Chondrocyte (in vitro differentiated cells): ENCODE measurements around the gene HDGFL2. TPM values are rescaled to one million over a fixed set of nuclear protein-coding genes. Genes with fewer than 3 reads are reported as not detected.
A peak's percentile ranks its signal among the peaks of the same experiment; 100 is the strongest.

Experiments used
- DNase-seq: peaks from one replicate; pipeline ENCODE4 v3.0.0; 2021; ENCODE audit warnings: mixed read lengths, low spot score
- H3K27ac Mint-ChIP-seq: one replicate; pipeline ENCODE4 v1.8.0; 2021; ENCODE audit warnings: mild to moderate bottlenecking, moderate library complexity, mixed read lengths; ENCODE audit not compliant: unreplicated experiment
- H3K27me3 Mint-ChIP-seq: 2 replicates; pipeline ENCODE4 v1.8.0; 2021; ENCODE audit warnings: low read depth, mixed read lengths
- H3K36me3 Mint-ChIP-seq: 2 replicates; pipeline ENCODE4 v1.8.0; 2021; ENCODE audit warnings: low read depth, mixed read lengths
- H3K4me1 Mint-ChIP-seq: 2 replicates; pipeline ENCODE4 v1.8.0; 2021; ENCODE audit warnings: low read depth, mild to moderate bottlenecking, mixed read lengths
- H3K4me3 Mint-ChIP-seq: one replicate; pipeline ENCODE4 v1.8.0; 2021; ENCODE audit warnings: mild to moderate bottlenecking, moderate library complexity, mixed read lengths; ENCODE audit not compliant: unreplicated experiment
- H3K9me3 Mint-ChIP-seq: 2 replicates; pipeline ENCODE4 v1.8.0; 2021; ENCODE audit warnings: low read depth, mixed read lengths
- total RNA-seq: library from RNA; stranded (reverse); gene quantifications from 3 replicates; pipeline ENCODE4 v1.2.1, GENCODE V29; 2021
- TF ChIP-seq, protein P1 (sequence below): fragments of 200-600 bp; sonication (generic); IDR thresholded peaks from 2 replicates; pipeline ENCODE4 v1.5.0; 2021; ENCODE audit warnings: antibody characterized with exemption, mild to moderate bottlenecking, moderate library complexity

The HDGFL2 gene
- total RNA-seq, 1 donor from 2014 or later, result 50.0 TPM

DNA sequence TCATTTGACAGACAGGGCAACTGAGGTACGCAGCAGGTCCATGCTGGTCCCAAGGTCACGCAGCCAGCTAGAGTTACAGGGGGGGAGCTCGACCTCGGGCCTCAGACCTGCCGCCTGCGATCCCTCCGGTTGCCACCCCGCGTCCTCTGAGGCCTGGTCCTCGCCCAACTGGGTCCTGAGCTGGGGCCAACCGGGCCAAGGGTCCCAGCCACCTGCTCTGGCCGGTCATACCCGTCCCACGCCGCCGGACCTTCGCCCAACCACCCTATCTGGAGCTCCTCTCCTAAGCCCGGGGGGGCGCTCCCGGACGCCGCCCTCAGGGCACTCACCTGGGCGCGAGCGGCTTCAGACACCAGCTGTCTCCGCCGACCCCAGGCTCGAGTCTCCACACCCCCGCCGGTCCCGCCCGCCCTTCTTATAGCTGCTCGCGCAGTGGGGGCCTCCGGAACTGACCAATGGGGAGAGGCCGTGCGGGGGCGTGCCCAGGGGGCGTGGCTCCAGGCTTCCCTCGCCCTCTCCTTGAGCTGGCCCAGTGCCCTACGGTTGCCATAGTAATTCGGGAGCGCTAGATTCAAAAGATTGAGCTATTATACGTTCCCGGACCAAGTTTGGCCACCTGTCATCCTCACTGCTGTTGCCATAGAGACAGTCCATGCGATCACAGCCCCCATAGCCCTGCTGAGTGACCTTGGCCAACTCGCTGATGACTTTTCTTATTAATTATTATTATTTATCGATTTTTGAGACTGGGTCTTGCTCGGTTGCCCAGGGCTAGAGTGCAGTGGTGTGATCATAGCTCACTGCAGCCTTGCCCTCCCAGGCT, 63.0 kb downstream of the HDGFL2 start, which contains the start of gene PLIN5:
Gene PLIN5 (minus strand): TSS at position 389 of the 823 bp plus-strand sequence. CDS start 1,150 bp downstream, outside the sequence.
- no peaks in the 10 kb centered on the region for H3K36me3 Mint-ChIP-seq
- no peak for DNase-seq
- no peaks in the 10 kb centered on the region for H3K9me3 Mint-ChIP-seq
- TF ChIP-seq, protein P1, sequence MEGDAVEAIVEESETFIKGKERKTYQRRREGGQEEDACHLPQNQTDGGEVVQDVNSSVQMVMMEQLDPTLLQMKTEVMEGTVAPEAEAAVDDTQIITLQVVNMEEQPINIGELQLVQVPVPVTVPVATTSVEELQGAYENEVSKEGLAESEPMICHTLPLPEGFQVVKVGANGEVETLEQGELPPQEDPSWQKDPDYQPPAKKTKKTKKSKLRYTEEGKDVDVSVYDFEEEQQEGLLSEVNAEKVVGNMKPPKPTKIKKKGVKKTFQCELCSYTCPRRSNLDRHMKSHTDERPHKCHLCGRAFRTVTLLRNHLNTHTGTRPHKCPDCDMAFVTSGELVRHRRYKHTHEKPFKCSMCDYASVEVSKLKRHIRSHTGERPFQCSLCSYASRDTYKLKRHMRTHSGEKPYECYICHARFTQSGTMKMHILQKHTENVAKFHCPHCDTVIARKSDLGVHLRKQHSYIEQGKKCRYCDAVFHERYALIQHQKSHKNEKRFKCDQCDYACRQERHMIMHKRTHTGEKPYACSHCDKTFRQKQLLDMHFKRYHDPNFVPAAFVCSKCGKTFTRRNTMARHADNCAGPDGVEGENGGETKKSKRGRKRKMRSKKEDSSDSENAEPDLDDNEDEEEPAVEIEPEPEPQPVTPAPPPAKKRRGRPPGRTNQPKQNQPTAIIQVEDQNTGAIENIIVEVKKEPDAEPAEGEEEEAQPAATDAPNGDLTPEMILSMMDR, result peak; percentile 24
- H3K27me3 Mint-ChIP-seq, result peaks cover 29% of the 10 kb centered on the region
- H3K4me3 Mint-ChIP-seq, result no peak within 1 kb of the TSS
- peaks cover 2% of the 10 kb centered on the region for H3K4me1 Mint-ChIP-seq
- no peak within 1 kb of the TSS for H3K27ac Mint-ChIP-seq

GRCh38 chr19:4536798-4537197, 64.7 kb downstream of the HDGFL2 start:
- no peak overlapping the region for H3K4me3 Mint-ChIP-seq
- no peaks in the 10 kb centered on the region for H3K9me3 Mint-ChIP-seq
- no peak for DNase-seq
- peaks cover 28% of the 10 kb centered on the region for H3K27me3 Mint-ChIP-seq
- TF ChIP-seq, protein P1, result no peak
- H3K36me3 Mint-ChIP-seq, result no peaks in the 10 kb centered on the region
- peaks cover 2% of the 10 kb centered on the region for H3K4me1 Mint-ChIP-seq
- no peak overlapping the region for H3K27ac Mint-ChIP-seq

DNA sequence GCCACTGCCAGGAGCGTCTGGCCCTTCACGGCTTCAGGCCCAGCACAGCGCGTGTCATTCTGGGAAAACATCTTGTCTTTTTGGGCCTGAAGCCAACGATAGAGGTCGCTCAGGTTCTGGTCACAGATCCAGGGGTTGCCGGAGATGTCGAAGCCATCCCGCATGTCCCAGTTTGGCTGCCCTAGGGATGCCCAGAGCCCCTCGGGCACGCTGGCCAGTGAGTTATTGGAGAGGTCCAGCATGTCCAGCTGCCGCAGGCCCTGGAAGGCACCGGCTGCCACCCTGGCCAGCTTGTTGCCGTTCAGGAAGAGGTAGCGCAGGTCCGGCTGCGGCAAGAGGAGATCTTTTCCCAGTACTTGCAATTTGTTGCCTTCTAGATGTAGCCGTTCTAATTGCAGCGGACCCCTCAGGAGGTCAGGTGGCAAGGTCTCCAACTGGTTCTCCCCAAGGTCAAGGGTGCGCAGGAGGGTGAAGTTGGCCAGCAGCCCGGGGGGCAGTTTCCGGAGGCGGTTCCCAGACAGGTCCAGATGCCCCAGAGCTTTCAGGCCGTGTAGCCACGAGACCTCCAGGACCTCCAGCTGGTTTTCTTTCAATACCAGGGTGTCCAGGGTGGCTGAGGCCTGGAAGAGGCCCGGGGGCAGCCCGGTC, 66.0 kb downstream of the HDGFL2 start:
- Mint-ChIP-seq H3K27me3 (peaks cover 28% of the 10 kb centered on the region), H3K27ac (no peak overlapping the region), H3K4me3 (no peak overlapping the region), H3K36me3 (no peaks in the 10 kb centered on the region), H3K9me3 (no peaks in the 10 kb centered on the region), H3K4me1 (peaks cover 2% of the 10 kb centered on the region)
- TF ChIP-seq, protein P1, result no peak
- DNase-seq, result no peak

DNA sequence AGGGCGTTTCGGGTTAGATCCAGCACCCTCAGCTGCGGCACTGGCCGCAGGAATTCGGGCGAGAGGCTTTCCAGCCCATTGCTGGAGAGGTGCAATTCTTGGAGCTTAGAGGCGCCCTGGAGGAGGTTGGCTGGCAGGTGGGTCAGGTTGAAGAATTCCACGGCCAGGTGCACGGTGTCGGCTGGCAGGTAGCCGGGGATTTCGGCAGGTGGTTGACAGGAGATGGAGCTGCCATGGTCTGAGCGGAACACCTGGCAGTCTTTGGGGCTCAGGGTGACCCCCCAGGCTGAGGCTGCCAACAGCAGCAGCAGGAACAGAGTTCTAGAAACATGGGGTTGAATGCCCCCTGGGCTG, 66.5 kb downstream of the HDGFL2 start:
- Mint-ChIP-seq H3K4me3 (no peak overlapping the region), H3K4me1 (peaks cover 2% of the 10 kb centered on the region), H3K9me3 (no peaks in the 10 kb centered on the region), H3K27me3 (peaks cover 28% of the 10 kb centered on the region), H3K27ac (no peak overlapping the region), H3K36me3 (no peaks in the 10 kb centered on the region)
- no peak for DNase-seq
- TF ChIP-seq, protein P1, result no peak

DNA sequence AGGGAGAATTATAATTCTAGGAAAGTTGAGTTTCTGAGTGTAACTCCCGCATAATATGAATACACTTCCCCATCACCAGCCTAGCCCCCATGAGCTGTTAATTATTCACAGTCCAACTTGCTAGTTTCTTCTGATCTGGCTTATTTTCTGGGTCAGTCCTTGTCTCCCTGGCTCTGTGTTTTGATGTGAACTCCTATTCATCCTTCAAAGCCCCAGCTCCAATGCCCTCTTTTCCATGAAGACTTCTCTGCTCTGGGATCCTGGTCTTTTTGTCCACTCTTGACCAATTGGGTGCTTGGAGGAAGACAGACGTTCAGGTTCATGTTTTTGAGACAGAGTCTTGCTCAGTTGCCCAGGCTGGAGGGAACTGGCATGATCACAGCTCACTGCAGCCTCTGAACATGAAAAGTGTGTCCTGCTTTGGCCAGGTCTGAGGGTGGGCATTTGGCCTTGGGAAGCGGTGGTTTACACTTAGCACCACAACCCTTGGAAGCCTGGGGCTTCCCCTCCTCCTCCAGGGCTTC, 67.1 kb downstream of the HDGFL2 start:
- no peaks in the 10 kb centered on the region for H3K9me3 Mint-ChIP-seq
- H3K4me3 Mint-ChIP-seq, result no peak overlapping the region
- TF ChIP-seq, protein P1, result no peak
- H3K27me3 Mint-ChIP-seq, result peaks cover 28% of the 10 kb centered on the region
- H3K36me3 Mint-ChIP-seq, result no peaks in the 10 kb centered on the region
- no peak for DNase-seq
- H3K27ac Mint-ChIP-seq, result no peak overlapping the region
- H3K4me1 Mint-ChIP-seq, result peaks cover 2% of the 10 kb centered on the region
